Glutamatergic neuron (in vitro differentiated cells): ENCODE results near the gene SLIT3. TPM values are rescaled to one million over a fixed set of nuclear protein-coding genes. Genes with fewer than 3 reads are reported as not detected.

Experiments used
- DNase-seq: peaks from one replicate; pipeline ENCODE4 v3.0.0; 2022
- H3K27ac Mint-ChIP-seq: one replicate; pipeline ENCODE4 v1.8.0; 2020; ENCODE audit warnings: mild to moderate bottlenecking, mixed read lengths, inconsistent platforms; ENCODE audit not compliant: unreplicated experiment
- H3K27me3 Mint-ChIP-seq: one replicate; pipeline ENCODE4 v1.8.0; 2020; ENCODE audit warnings: mild to moderate bottlenecking, moderate library complexity, mixed read lengths, inconsistent platforms; ENCODE audit not compliant: unreplicated experiment
- H3K36me3 Mint-ChIP-seq: one replicate; pipeline ENCODE4 v1.8.0; 2020; ENCODE audit warnings: mild to moderate bottlenecking, mixed read lengths, inconsistent platforms; ENCODE audit not compliant: unreplicated experiment
- H3K4me1 Mint-ChIP-seq: one replicate; pipeline ENCODE4 v1.8.0; 2020; ENCODE audit warnings: mild to moderate bottlenecking, low read depth, mixed read lengths, inconsistent platforms; ENCODE audit not compliant: unreplicated experiment
- H3K4me3 Mint-ChIP-seq: one replicate; pipeline ENCODE4 v1.8.0; 2020; ENCODE audit warnings: mild to moderate bottlenecking, mixed read lengths, inconsistent platforms; ENCODE audit not compliant: unreplicated experiment
- H3K9me3 Mint-ChIP-seq: one replicate; pipeline ENCODE4 v1.8.0; 2020; ENCODE audit warnings: mild to moderate bottlenecking, moderate library complexity, mixed read lengths, inconsistent platforms; ENCODE audit not compliant: unreplicated experiment
- total RNA-seq: library from RNA; stranded (reverse); fragmentation: NEBNext Ultra II Directional; extraction: Animal tissue kit (Norgen Biotek cat#: 25700); gene quantifications from one replicate; pipeline ENCODE4 v1.2.1, GENCODE V29; 2021; ENCODE audit not compliant: unreplicated experiment
- TF ChIP-seq, protein P1 (sequence below): fragments of 200-600 bp; sonication (generic); IDR thresholded peaks from one replicate; pipeline ENCODE4 v1.5.0; 2021; ENCODE audit not compliant: partially characterized antibody, unreplicated experiment

SLIT3 gene
- total RNA-seq, 1 donor from 2014 or later: 11.5 TPM

DNA sequence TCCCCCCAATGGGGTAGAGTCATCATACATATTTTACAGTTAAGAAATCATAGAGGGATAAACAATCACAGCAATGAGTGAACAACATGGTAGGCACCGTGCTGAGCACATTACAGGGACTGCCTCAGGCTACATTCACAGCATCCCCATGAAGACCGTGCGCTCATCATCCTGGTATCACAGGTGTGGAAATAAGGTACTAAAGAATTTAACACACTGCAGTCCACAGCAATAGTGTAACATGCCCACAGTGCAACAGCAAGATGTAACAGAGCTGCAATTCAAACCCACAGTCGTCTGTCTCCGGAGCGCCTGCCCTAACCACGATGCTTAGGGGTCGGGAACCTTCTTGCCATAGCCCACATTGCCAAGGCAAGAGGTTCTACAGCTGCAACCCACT, 5.6 kb downstream of the SLIT3 start:
- no peak for DNase-seq
- TF ChIP-seq, protein P1, sequence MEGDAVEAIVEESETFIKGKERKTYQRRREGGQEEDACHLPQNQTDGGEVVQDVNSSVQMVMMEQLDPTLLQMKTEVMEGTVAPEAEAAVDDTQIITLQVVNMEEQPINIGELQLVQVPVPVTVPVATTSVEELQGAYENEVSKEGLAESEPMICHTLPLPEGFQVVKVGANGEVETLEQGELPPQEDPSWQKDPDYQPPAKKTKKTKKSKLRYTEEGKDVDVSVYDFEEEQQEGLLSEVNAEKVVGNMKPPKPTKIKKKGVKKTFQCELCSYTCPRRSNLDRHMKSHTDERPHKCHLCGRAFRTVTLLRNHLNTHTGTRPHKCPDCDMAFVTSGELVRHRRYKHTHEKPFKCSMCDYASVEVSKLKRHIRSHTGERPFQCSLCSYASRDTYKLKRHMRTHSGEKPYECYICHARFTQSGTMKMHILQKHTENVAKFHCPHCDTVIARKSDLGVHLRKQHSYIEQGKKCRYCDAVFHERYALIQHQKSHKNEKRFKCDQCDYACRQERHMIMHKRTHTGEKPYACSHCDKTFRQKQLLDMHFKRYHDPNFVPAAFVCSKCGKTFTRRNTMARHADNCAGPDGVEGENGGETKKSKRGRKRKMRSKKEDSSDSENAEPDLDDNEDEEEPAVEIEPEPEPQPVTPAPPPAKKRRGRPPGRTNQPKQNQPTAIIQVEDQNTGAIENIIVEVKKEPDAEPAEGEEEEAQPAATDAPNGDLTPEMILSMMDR: no peak
- H3K27me3 Mint-ChIP-seq: peaks cover 13% of the 10 kb centered on the region
- H3K36me3 Mint-ChIP-seq: no peaks in the 10 kb centered on the region
- H3K4me1 Mint-ChIP-seq: no peaks in the 10 kb centered on the region
- H3K4me3 Mint-ChIP-seq: no peak overlapping the region
- no peaks in the 10 kb centered on the region for H3K9me3 Mint-ChIP-seq
- no peak overlapping the region for H3K27ac Mint-ChIP-seq

DNA sequence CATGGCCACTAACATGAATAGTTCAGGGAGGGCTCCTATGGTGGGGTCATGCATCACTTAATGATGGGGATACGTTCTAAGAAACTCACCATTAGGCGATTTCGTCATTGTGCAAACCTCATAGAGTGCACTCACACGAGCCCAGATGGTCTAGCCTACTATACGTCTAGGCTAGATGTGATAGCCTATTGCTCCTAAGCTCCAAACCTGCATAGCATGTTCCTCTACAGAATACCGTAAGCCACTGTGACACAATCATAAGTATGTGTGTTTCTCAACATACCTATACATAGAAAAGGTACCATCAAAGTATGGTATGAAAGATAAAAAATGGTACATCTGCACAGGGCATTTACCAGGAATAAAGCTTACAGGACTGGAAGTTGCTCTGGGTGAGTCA, 6.3 kb downstream of the SLIT3 start:
- peaks cover 8% of the 10 kb centered on the region for H3K27me3 Mint-ChIP-seq
- DNase-seq: no peak
- TF ChIP-seq, protein P1: no peak
- H3K4me1 Mint-ChIP-seq: no peaks in the 10 kb centered on the region
- H3K4me3 Mint-ChIP-seq: no peak overlapping the region
- H3K9me3 Mint-ChIP-seq: peaks cover under 1% of the 10 kb centered on the region
- no peak overlapping the region for H3K27ac Mint-ChIP-seq
- no peaks in the 10 kb centered on the region for H3K36me3 Mint-ChIP-seq

DNA sequence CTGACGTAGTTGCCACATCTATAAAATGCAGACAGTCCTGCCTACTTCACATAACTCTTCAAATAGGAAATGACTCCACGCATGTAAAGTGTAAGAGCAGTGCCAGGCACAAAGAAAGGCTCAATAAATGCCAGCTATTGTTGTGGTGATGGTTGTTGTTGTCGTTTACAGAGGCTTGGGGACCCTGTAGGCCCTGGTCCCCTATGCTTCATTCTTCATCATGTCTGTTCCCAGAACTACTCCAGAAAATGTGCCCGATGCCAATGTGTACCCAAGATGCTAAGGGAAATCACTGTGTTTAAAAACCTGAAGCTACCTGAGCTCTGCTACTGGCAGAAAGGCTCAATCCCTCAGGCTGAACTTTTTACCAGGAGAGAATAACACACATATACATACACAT, 9.1 kb downstream of the SLIT3 start:
- DNase-seq: no peak
- Mint-ChIP-seq H3K9me3 (peaks cover 3% of the 10 kb centered on the region), H3K4me3 (no peak overlapping the region), H3K27ac (no peak overlapping the region), H3K4me1 (no peaks in the 10 kb centered on the region), H3K36me3 (no peaks in the 10 kb centered on the region), H3K27me3 (peaks cover 2% of the 10 kb centered on the region)
- TF ChIP-seq, protein P1: no peak

DNA sequence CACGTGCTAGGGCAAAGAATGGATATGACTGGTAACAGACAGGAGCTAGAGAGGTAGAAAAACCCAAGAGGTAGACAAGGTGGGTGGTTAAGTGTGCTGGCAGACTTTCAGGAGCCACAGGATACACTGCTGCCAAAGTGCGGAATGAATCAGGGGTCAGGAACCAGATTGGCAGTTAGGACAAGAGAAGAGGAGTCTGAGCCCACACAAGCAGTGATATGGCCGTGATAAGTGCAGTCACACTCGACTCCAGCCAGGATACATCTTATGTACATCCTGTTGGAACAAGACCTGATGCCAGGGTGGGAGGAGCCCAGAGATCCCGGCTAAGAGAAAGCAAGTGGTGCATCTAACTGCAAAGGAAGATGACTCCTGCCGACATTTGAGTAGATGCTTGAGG, 10.0 kb downstream of the SLIT3 start:
- H3K4me3 Mint-ChIP-seq: no peak overlapping the region
- H3K36me3 Mint-ChIP-seq: no peaks in the 10 kb centered on the region
- H3K27ac Mint-ChIP-seq: no peak overlapping the region
- no peaks in the 10 kb centered on the region for H3K4me1 Mint-ChIP-seq
- TF ChIP-seq, protein P1: no peak
- H3K9me3 Mint-ChIP-seq: peaks cover 3% of the 10 kb centered on the region
- peaks cover 2% of the 10 kb centered on the region for H3K27me3 Mint-ChIP-seq
- DNase-seq: no peak

DNA sequence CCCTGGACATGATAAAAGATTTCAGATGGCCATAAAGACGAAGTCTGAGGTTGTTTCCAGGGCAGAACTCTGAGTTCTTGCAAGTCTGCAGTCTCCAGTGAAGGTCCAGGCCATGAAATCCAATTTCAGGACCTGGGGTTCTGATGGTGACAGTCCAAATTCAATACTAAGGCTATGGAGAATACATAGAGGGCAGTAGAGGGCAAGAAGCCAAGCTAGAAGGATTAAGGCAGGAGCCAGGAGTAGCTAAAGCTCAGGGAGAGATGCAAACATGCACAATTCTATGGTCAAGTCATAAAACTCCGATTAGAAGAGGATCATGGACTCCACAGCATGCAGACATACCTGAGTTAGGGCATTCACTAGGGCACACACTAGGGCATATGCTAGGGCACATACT, 11.4 kb downstream of the SLIT3 start:
- peaks cover 3% of the 10 kb centered on the region for H3K9me3 Mint-ChIP-seq
- TF ChIP-seq, protein P1: no peak
- no peaks in the 10 kb centered on the region for H3K36me3 Mint-ChIP-seq
- no peak overlapping the region for H3K4me3 Mint-ChIP-seq
- H3K27ac Mint-ChIP-seq: no peak overlapping the region
- no peaks in the 10 kb centered on the region for H3K4me1 Mint-ChIP-seq
- peaks cover 2% of the 10 kb centered on the region for H3K27me3 Mint-ChIP-seq
- no peak for DNase-seq
